Measurements from ENCODE around the gene PTPN1. TPM values are rescaled to one million over a fixed set of nuclear protein-coding genes. Genes with fewer than 3 reads are reported as not detected.

PTPN1 gene
- polyA plus RNA-seq, 1 of the 3 experiments (the other 2 are of a cell fraction) = 23.6 TPM

GRCh38 chr20:50554694-50555579 lies 44.8 kb downstream of the PTPN1 start:
- DNase-seq = no peak
- TF ChIP-seq RXRA (IDR thresholded peaks at IDR 0.05; ENCODE audit: borderline replicate concordance, low read depth) (no peak), NFIC (IDR thresholded peaks at IDR 0.05; ENCODE audit: borderline replicate concordance) (no peak), USF1 (IDR thresholded peaks at IDR 0.05; ENCODE audit: borderline replicate concordance, low read depth) (no peak), PBX3 (IDR thresholded peaks at IDR 0.05) (no peak), CHD2 (IDR thresholded peaks at IDR 0.05; ENCODE audit: low read length, partially characterized antibody) (no peak), MXI1 (IDR thresholded peaks at IDR 0.05; ENCODE audit: low read depth, low read length) (no peak), SMC3 (IDR thresholded peaks at IDR 0.05; ENCODE audit: low read depth, low read length) (no peak), REST (IDR thresholded peaks at IDR 0.05; ENCODE audit: low read depth, low read length) (no peak), EZH2phosphoT487 (IDR thresholded peaks at IDR 0.05; ENCODE audit: borderline replicate concordance, low read depth) (no peak), POLR2AphosphoS5 (IDR thresholded peaks at IDR 0.05; ENCODE audit: low read depth, low read length) (no peak)
- H3K9ac ChIP-seq = no peak overlapping the region
- H2AFZ ChIP-seq (ENCODE audit: low read depth) = no peak overlapping the region
- H3K9me3 ChIP-seq = no peaks in the 10 kb centered on the region
- no peaks in the 10 kb centered on the region for H3K9me2 ChIP-seq
- no peak overlapping the region for H3K4me3 ChIP-seq (ENCODE audit: low read depth in 2 of 2, low read length in 1 of 2)
- H3K27me3 ChIP-seq (ENCODE audit: insufficient read depth) = no peaks in the 10 kb centered on the region
- no peaks in the 10 kb centered on the region for H4K20me1 ChIP-seq (ENCODE audit: insufficient read depth)
- peaks cover 15% of the 10 kb centered on the region for H3F3A ChIP-seq (replicated peaks; ENCODE audit: insufficient read depth)
- ChIA-PET POLR2A (no interaction called here), CTCF (interaction anchor here (0.8 to 1.8 kb wide), 2 partner anchors 10 to 21 kb away, joined by 3 to 5 read pairs; no protein-coding TSS in a partner anchor)
- H3K79me2 ChIP-seq (ENCODE audit: insufficient read depth) = peaks cover 76% of the 10 kb centered on the region
- no peak overlapping the region for H3K4me2 ChIP-seq
- H3K27ac ChIP-seq (ENCODE audit: low read depth in 2 of 2, low read length in 1 of 2) = no peak overlapping the region
- 97% methylated on average over 4 of the region's 4 CpGs for WGBS (ENCODE audit: low lambda C conversion rate)
- peaks cover 0 to 2% of the 10 kb centered on the region in 2 experiments; a peak in 2 of 4 replicates for H3K4me1 ChIP-seq (ENCODE audit: control insufficient read depth in 1 of 2, insufficient read depth in 2 of 2, low read depth in 1 of 2, low read length in 1 of 2)
- peaks cover 8 to 20% of the 10 kb centered on the region in 2 experiments for H3K36me3 ChIP-seq (replicated peaks in 1 of 2; ENCODE audit: control insufficient read depth in 1 of 2, insufficient read depth in 2 of 2, low read length in 1 of 2)
